ENCODE measurements around the gene KCNG2. TPM values are rescaled to one million over a fixed set of nuclear protein-coding genes. Genes with fewer than 3 reads are reported as not detected.

KCNG2 gene
- polyA plus RNA-seq, 4 donors: 0.11 to 0.55 (median 0.35) TPM

DNA sequence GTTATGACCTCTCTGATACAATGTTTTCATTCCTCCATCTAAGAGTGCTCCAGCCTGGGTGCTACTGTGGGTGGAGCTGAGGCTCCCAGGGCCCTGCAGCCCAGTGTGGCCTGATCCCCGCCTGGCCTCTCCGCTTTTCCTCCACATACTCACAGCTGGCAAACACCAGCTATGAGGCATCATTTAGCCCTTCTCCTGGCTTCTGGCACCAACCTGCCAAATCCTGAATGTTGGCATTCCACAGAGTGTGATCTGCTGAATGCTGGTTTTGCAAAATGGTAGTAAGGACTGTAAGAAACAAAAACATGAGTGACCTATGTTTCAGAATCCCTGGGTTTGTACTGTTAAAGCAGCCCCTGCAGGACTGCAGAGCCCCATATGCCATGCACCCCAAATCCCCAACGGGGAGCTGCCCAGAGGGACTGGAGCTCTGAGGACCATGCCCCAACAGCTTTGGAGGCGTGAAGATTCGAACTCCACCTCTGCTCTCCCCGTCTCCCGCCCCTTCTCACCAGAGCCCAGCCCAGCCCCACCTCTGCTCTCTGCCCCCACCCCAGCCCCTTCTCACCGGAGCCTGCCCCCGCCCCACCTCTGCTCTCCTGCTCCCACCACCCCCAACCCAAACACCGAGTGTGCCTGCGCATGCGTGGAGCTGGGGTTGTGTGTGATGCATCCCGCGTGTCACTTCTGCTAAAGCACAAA, 149.5 kb downstream of the KCNG2 start:
- no peak for DNase-seq (ENCODE audit: low read depth in 4 of 4, low spot score in 2 of 4)

GRCh38 chr18:79947881-79948610, 150.3 kb downstream of the KCNG2 start:
- no peak for DNase-seq (ENCODE audit: low read depth in 4 of 4, low spot score in 2 of 4)

GRCh38 chr18:79948719-79949411, 151.1 kb downstream of the KCNG2 start:
- no peak for DNase-seq (ENCODE audit: low read depth in 4 of 4, low spot score in 2 of 4)

Other genes with a start within 250 kb of the KCNG2 start
- 10 to 100 TPM; 11.1 to 18.0 (median 15.2) TPM for gene CTDP1, start 118.1 kb upstream of the KCNG2 start, polyA plus RNA-seq (ENCODE audit: insufficient read length in 4 of 4)
- gene SLC66A2, start 153.7 kb downstream of the KCNG2 start, polyA plus RNA-seq (ENCODE audit: insufficient read length in 4 of 4): 10 to 100 TPM; 21.1 to 34.6 (median 30.0) TPM
- gene HSBP1L1, start 166.7 kb downstream of the KCNG2 start, polyA plus RNA-seq (ENCODE audit: insufficient read length in 4 of 4): 10 to 100 TPM; 18.0 to 29.2 (median 22.5) TPM
- gene TXNL4A, start 190.6 kb downstream of the KCNG2 start, polyA plus RNA-seq (ENCODE audit: insufficient read length in 4 of 4): 100 to 1,000 TPM in 1 of 4 donors, 10 to 100 TPM in 3; 82.1 to 115 (median 87.9) TPM
- 10 to 100 TPM; 24.4 to 50.8 (median 37.0) TPM for gene RBFA, start 236.5 kb downstream of the KCNG2 start, polyA plus RNA-seq (ENCODE audit: insufficient read length in 4 of 4)

Measured in left renal cortex interstitium (tissue), 4 donors.